Left lobe of liver (tissue), 2 donors: ENCODE measurements around the gene GZMH. TPM values are rescaled to one million over a fixed set of nuclear protein-coding genes. Genes with fewer than 3 reads are reported as not detected.
"Not testable (repeated sequence)": the region's sequence is repeated elsewhere in the genome, so short reads cannot be mapped to it uniquely, and the experiment has no call there.

Experiments
- ATAC-seq: fragments of 200-7000 bp; cut with Tn5 transposase; one replicate; pipeline ENCODE4 v1.9.1; 2020; ENCODE audit warnings: mild to moderate bottlenecking, moderate library complexity
- DNase-seq: peaks from one replicate; pipeline ENCODE4 v3.0.0-alpha.2; 2020; ENCODE audit warnings: low spot score
- total RNA-seq: library from RNA; stranded (reverse); gene quantifications from one replicate; pipeline ENCODE4 v1.2.1, GENCODE V29; 2021
- donor health status: DM: no; HTN: no; CAD: no; lungs with moderate emphysema.
- donor health status: DM: no; HTN: yes; CAD: no.

The GZMH gene, protein sequence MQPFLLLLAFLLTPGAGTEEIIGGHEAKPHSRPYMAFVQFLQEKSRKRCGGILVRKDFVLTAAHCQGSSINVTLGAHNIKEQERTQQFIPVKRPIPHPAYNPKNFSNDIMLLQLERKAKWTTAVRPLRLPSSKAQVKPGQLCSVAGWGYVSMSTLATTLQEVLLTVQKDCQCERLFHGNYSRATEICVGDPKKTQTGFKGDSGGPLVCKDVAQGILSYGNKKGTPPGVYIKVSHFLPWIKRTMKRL
- total RNA-seq: 0.28 TPM

DNA sequence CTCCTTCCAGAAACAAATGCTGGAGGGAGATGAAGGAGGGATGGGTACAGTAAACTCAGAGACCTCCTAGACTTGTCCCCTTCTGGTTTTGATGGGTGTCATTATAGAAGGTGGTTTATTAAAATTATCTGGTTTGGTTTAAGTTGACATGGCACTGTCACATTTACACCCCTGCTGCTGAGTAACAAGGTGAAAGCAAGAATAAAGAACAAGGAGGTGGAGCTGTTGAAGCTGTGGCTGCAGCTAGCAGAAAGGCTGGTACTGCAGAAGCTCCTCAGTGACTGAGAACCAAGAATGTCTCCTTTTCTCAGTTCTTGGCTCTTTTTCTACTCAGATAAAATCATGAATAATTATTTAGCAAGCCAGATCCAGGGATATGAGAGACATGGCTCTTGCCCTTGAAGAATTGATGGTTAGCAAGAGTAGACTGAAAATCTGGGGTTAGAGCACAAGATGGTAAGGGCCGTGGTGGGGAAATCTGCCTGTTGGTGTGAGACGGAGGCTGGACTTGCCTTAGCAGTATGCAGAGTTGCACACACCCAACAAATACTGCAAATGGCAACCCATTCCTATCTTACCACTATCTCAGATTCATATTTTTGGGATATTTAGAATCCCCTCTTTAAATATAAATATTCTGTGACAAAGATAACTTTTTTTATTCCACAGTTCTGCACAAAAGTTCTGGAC, at the start of gene GZMH:
TSS of gene GZMH (minus strand) at position 31 of the 690 bp plus-strand sequence. CDS start 72 bp downstream, outside the sequence.
- DNase-seq (no peak), ATAC-seq (no peak)

DNA sequence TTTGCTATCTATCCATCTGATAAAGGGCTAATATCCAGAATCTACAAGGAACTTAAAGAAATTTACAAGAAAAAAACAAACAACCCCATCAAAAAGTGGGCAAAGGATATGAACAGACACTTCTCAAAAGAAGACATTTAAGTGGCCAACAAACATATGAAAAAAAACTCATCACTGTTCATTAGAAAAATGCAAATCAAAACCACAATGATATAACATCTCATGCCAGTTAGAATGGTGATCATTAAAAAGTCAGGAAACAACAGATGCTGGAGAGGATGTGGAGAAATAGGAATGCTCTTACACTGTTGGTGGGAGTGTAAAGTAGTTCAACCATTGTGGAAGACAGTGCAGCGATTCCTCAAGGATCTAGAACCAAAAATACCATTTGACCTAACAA, 38.9 kb upstream of the GZMH start:
- not testable (repeated sequence) for ATAC-seq, DNase-seq

DNA sequence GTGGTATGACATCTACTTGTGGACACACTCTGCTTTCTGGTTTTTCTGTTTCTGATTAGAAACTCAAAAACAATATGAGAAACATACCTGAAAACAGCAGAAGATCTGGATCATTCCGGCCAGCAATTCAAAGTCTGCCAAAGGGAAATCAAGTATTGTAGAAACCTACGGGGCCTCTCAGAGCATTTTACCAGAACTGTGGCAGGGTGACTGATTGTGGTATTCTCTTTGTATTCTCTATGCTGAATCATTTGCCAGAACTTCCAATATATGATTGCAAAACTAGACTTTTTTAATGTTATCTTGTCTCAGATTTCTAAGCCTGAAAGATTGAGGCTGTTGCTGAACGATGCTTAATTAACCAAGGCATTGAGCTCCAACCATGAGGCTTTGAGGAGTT, 30.4 kb upstream of the GZMH start:
- no peak for ATAC-seq
- no peak for DNase-seq

DNA sequence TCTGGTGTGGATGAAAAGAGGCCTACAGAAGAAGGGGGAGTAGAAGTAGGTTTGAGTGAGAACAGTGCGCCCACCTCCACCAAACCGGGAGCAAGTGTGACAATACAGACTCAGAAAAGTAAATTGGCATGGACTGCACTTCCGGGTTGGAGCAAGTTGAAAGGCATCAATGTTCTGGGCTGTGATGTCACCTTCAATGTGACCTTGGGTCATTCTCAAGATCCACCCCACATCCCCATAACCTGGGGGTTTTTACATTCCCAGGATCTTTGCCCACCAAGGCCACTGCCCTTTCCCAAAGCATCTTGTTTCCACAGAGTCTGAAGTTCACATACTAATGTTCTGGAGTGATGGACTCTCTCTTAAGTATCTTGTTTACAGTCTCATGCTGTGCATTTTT, 29.8 kb upstream of the GZMH start:
- DNase-seq: no peak
- no peak for ATAC-seq

DNA sequence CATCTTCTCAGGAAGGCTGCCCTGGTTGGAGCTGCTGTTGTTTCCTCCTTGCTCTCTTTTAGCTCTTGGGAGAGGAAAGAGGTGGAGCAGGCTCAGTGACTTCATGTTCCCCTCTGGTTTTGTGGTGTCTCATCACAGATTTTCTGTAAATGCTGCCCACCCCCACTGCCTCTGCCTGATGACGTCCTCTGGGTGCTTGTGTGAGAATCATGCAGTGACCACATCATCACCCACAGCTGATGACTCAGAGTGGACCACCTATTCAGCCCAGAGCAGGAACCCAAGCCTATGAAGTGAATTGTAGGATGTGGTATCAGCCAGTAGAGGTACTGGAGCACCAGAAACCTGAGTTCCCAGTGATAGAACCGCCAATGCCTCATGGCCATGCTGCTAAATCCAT, 24.7 kb upstream of the GZMH start, which contains the start of gene GZMB:
TSS of gene GZMB (minus strand) at position 33 of the 400 bp plus-strand sequence. CDS start at position 3, 30 bp downstream.
- DNase-seq (no peak), ATAC-seq (no peak)

DNA sequence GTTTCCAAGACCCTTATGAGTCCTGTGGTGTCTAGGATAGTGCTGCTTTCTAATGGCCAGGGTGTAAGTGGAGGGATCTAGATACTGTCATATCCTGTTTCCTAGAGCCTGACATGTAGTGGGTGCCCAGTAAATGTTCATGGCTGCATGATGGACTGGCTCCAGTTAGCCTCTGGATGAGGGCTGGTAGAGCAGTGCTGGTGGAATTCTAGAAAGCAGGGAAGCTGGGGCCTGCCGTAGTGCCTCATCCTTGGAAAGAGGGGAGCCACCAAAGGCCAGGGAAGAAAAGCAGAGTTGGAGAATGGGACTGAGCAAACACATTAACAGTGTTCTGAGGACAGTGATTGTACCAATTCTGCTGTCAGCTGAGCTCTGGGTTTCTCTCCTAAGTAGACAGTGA, 23.9 kb upstream of the GZMH start:
- DNase-seq (no peak), ATAC-seq (no peak)

DNA sequence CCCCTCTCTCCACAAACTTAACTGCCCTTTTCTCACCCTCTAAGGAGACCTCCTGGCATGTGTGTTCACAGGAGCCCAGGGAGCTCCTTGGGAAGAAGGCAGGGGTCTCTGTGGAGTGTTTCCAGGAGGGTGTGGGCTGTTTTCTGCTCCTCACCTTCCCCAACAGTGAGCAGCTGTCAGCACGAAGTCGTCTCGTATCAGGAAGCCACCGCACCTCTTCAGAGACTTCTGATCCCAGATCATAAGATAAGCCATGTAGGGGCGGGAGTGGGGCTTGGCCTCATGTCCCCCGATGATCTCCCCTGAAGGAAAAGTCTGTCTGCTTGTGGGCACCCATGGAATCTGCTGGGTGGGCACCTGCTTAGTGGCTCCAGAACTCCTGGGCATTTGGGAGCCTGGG, 23.3 kb upstream of the GZMH start:
- no peak for ATAC-seq
- no peak for DNase-seq

DNA sequence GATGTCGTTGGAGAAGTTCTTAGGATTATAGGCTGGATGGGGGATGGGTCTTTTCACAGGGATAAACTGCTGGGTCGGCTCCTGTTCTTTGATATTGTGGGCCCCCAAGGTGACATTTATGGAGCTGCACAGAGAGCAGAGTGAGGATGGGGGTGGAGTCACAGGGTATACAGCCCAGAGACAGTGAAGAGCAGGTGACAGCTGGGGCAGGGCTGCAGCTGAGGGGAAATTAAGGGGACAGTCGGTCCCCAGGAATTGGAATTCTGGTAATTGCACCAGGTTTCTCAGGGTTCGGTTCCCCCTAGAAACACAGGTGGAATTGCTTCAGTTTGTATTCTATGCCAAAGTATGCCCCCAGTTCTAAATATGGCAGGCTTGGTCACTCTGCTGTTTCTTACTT, 22.9 kb upstream of the GZMH start:
- ATAC-seq (no peak), DNase-seq (no peak)

DNA sequence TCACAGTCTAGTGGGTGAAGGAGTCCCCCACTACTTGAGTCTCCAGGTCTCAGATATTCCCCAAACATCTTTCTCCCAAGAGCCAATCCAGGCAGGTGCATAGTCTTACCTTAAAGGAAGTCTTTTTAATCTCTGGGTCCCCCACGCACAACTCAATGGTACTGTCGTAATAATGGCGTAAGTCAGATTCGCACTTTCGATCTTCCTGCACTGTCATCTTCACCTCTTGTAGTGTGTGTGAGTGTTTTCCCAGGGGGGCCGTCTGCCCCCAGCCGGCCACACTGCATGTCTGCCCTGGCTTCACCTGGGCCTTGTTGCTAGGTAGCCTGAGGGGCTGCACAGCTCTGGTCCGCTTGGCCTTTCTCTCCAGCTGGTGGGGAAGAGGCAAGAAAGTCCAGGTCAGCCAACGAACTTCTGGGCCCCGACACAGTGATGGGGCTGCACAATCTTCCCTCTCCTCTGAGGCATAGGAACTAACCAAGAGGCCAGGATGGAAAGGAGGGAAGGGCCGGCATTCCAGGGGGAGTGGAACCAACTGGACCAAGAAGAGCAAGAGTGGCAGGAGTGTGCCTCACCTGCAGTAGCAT, 22.4 kb upstream of the GZMH start:
- DNase-seq (no peak), ATAC-seq (no peak)

DNA sequence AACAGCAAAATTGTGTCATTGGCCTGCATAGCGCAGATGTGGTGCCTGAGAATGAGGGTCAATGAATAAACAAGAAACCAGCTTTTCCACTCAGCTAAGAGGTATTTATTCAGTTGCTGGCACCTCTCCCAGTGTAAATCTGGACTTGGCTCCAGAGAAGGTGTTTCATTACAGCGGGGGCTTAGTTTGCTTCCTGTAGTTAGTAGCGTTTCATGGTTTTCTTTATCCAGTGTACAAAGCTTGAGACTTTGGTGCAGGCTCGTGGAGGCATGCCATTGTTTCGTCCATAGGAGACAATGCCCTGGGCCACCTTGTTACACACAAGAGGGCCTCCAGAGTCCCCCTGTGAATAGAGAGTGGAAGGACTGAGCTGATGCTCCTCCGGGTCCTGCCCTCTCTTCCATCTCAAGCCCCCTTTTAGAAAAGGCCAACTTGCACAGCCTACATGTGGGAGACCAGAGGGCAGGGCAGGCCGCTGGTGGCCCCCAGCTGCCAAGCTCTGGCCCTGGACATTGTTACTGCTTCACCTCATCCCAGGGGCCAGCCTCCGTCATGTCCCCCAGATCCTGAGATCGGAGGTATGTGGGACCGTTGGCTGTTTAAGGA, 21.5 kb upstream of the GZMH start:
- DNase-seq: no peak
- peak; percentile 76 for ATAC-seq

DNA sequence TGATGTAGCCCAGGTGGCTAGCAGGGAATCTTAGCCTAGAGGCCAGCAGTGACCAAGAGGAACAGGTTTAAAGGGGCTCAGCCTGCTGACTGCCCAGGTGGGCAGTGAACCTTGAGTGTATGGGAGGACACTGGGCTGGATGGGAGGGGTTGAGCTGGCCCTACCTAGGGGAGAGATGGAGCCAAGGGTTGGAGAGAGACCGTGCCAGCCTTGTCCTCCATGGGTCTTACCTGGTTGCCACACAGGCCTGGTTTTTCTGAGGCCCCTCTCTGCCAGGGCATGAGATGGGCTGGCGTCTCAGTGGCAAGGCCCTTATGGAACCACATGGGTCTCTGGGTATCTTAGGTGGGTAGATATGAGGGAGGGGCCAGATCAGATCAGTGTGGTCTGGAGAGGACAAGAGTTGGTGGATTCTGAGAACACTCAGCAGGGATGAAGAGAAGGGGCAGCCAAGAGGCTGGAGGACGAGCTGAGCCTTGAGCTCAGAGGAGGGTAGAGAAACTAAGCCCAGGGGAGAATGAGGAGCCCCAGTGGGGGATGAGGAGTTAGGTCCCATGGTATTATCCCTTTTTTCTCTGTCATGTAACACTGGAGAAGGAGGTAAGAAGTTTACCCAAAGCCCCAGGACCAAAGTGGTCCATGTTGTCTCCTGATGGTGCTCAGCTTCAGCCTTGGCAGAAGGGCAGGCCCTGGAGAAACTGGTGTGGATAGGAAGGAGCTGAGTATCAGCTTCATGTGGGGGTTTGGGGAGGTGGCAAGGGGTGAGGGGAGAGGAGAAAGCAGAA, 20.8 kb upstream of the GZMH start:
- DNase-seq (no peak), ATAC-seq (no peak)

DNA sequence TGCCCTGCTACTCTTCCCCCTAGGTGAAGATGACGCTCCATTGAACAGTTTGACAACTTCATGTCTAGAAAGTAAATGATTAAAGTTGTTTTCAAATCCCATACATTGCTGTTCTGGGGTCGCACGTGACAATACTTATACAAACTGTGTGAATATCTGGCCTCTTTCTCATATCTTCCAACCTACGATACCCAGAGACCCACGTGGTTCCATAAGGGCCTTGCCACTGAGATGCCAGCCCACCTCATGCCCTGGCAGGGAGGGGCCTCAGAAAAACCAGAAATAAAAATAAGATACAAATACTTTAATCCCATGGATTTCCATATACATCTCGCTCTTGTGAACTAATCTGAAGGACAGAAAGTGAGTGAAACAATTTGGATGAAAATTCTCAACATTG, 20.0 kb upstream of the GZMH start:
- DNase-seq: no peak
- no peak for ATAC-seq

DNA sequence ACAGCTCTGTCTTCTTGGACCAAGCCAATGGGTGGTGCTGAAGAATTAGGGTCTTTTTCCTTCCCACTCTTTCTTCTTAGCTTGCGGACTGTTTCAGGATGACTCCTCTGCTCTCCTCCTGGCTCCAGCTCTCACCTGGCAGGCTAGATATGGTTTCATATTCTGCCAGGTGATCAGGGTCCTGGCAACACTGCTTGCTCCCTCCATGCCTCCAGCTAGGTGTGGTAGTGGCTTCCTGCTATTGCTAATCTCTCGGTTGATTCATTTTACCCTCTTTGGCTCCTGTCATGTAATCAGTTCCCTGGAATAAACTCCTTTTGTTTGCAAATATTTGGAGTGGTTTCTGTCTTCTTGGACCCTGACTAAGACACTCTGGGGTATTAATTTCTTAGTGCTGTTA, 4.3 kb upstream of the GZMH start:
- DNase-seq (no peak), ATAC-seq (no peak)

DNA sequence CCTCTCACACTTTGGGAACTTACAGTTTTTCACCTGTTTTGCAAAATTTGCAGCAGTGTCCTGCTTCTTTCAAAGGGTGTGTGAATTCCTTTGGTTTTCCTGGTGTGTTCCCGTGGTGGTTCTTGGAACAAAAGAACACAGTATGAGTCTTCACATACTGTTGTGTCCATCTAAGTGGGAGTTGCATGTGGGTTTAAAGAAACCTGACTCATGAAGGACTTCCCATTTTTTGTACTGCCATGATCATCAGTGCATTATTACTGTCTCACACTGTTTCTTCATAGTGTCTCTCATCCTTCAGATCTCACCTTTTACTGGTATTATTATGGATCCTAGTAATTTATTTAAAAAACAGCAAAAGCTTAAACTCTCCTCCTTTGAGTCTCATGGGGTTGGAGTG, 3.8 kb upstream of the GZMH start:
- ATAC-seq (no peak), DNase-seq (no peak)

DNA sequence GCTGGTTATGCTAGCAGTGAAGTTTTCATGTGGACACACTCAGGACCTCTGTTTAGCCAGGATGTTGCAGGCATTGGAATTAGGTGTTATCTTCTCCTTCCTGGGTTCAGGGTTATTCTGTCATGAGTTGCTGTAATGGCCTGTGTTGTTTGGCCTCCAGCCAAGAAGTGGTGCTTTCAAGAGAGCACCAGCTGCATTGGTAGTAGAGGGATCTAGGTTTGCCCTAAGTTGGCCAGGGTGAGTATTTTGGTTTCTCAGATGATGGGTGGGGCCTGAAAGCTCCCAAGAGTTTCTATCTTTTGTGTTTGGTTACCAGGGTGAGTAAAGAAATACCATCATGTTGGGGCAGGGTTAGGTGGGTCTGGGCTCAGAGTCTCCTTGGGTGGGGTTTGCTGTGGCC, 2.7 kb upstream of the GZMH start:
- no peak for DNase-seq
- ATAC-seq: no peak

DNA sequence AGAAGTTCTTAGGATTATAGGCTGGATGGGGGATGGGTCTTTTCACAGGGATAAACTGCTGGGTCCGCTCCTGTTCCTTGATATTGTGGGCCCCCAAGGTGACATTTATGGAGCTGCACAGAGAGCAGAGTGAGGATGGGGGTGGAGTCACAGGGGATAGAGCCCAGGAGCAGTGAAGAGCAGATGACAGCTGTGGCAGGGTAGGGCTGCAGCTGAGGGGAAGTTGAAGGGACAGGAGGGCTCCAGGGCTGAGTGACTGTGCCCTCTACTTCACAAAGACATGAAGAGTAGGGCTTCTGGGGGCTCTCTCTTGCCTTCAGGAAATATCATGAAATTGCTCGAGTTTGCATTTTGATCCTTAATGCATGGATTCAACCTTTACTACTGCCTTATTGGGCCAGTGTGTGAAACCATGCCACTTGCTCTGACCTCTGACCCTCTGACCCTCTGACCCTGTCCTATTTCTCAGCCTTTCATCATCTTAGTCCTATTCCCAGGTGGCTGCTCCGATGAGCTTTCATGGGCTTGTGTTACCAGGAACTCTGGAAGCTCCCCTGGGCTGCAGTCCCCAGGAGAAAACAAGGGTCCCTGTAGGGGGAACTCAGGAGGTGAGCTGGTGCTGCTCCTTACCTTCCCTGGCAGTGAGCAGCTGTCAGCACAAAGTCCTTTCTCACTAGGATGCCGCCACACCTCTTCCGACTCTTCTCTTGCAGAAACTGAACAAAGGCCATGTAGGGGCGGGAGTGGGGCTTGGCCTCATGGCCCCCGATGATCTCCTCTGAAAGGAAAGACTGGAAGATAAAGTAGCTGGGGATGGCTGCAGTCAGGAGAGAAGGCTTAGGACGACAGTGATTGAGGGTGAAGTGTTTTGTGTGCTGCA, 1.6 kb downstream of the GZMH start:
- ATAC-seq (no peak), DNase-seq (no peak)

DNA sequence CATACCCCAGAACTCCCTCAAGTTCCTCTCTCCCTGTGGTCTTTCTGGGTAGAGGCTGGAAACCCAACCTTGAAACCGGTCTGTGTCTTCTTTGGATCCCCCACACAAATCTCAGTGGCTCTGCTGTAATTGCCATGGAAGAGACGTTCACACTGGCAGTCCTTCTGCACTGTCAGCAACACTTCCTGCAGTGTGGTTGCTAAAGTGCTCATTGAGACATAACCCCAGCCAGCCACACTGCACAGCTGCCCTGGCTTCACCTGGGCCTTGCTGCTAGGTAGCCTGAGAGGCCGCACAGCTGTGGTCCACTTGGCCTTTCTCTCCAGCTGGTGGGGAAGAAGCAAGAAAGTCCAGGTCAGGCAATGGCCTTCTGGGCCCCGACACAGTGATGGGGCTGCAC, 2.4 kb downstream of the GZMH start:
- DNase-seq: no peak
- ATAC-seq: no peak

DNA sequence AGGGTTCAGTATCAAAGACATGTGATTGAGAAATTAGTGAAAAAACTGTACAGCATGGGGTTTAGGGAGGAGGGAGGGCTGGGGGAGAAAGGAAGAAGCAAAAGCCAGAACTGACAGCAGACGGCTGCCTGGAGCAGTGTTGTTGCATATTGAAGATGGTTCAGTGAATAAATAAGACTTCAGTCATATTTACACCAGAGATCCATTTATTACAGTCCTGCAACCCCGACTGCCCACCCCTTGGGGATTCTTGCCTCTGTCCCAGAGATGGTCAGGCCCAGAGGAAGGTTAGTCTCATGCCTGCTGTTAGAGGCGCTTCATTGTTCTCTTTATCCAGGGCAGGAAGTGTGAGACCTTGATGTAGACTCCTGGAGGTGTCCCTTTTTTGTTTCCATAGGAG, 3.2 kb downstream of the GZMH start:
- no peak for ATAC-seq
- no peak for DNase-seq

DNA sequence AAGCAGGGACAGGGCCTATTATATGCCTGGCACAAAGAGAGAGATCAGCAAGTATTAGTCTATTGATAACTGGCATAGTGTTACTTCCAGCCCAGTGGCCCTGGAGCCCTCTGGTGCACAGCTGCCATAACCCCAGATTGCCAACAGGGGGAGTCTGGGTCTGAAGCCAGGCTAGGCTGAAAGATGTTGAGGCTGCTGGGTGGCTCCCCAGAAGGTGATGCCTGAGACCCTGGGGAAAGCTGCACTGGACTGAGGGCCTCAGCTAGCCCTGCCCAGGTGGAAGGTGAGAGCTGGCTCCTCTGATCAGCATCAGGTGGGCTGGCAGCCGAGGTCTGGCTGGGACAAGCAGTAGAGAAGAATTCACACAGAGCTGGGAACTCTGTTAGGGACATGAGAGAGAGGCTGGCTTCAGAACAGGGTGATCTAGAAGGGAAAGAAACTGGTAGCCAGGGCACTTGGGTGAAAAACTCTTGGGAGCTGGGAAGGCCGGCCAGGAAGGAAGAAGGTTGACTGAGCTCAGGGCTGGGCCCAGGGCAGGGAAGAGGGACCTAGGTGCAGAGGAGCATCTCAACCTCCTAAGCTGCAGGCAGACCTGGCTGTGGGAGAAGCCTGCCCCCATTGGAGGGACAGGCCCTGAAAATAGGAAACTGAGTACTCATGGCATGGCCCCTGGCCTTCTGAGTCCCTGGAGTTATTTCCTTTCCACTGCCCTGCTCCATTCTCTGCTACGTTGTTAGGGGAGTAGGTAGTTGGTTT, 3.9 kb downstream of the GZMH start:
- DNase-seq (no peak), ATAC-seq (peak; percentile 59)
